Left renal cortex interstitium (tissue), 4 donors: ENCODE data around the gene SPAG17. TPM values are rescaled to one million over a fixed set of nuclear protein-coding genes. Genes with fewer than 3 reads are reported as not detected.

Experiments used
- DNase-seq, 4 donors: peaks; one replicate each; pipeline ENCODE4 v3.0.0-alpha.2; 2013; ENCODE audit warnings: low read depth in 4 of 4, low spot score in 2 of 4, missing footprints in 1 of 4
- polyA plus RNA-seq, 4 donors: library from polyadenylated mRNA; unstranded; fragments of 120-200 nt; gene quantifications; one replicate each; pipeline ENCODE4 v1.2.1, GENCODE V29; 2013; ENCODE audit not compliant: insufficient read length in 4 of 4

SPAG17 gene
- polyA plus RNA-seq, 4 donors: 4.1 to 16.6 (median 9.2) TPM

GRCh38 chr1:118007391-118007790, 177.6 kb downstream of the SPAG17 start:
- no peak for DNase-seq

GRCh38 chr1:118004312-118004711, 180.7 kb downstream of the SPAG17 start:
- DNase-seq: no peak

- no peak for DNase-seq
These were observed 199.1 kb downstream of the SPAG17 start for GRCh38 chr1:117985973-117986372.

GRCh38 chr1:117985239-117985638, 199.8 kb downstream of the SPAG17 start:
- no peak for DNase-seq

- no peak for DNase-seq
These were observed 203.4 kb downstream of the SPAG17 start for GRCh38 chr1:117981455-117982192.

GRCh38 chr1:117976381-117976780, 208.6 kb downstream of the SPAG17 start:
- no peak for DNase-seq

- DNase-seq: no peak
These were observed 213.3 kb downstream of the SPAG17 start for GRCh38 chr1:117971777-117972176.

GRCh38 chr1:117970252-117970651, 214.8 kb downstream of the SPAG17 start:
- peak; percentile 11 to 46 (median 14) for DNase-seq

- DNase-seq: no peak
These were observed 217.1 kb downstream of the SPAG17 start for GRCh38 chr1:117967881-117968280.

GRCh38 chr1:117967477-117967876, 217.6 kb downstream of the SPAG17 start:
- DNase-seq: no peak

- DNase-seq: no peak
These were observed 220.6 kb downstream of the SPAG17 start for GRCh38 chr1:117964290-117965038.

GRCh38 chr1:117959364-117959763, 225.7 kb downstream of the SPAG17 start:
- no peak for DNase-seq

- no peak for DNase-seq
These were observed 232.6 kb downstream of the SPAG17 start for GRCh38 chr1:117952386-117952785.

GRCh38 chr1:117942293-117942692, 242.7 kb downstream of the SPAG17 start:
- no peak for DNase-seq

GRCh38 chr1:117933769-117934168, 251.3 kb downstream of the SPAG17 start:
- DNase-seq: no peak

- DNase-seq: no peak
These were observed 252.5 kb downstream of the SPAG17 start for GRCh38 chr1:117932576-117932975.

- DNase-seq: no peak
These were observed 254.5 kb downstream of the SPAG17 start for GRCh38 chr1:117930484-117930883.

GRCh38 chr1:117930173-117930447, 254.9 kb downstream of the SPAG17 start:
- DNase-seq: no peak

- peak; percentile 86 to 97 (median 91) for DNase-seq
These were observed 255.5 kb downstream of the SPAG17 start, which contains the start of the genes GDAP2 and WDR3 for GRCh38 chr1:117929343-117930172. Gene GDAP2, minus strand, starts transcription at chr1:117929621. Its CDS starts 9,264 bp downstream, at chr1:117920357. Gene WDR3, plus strand, starts transcription at chr1:117929739. Its CDS starts 3,581 bp downstream, at chr1:117933320.

GRCh38 chr1:117928881-117929342, 256.1 kb downstream of the SPAG17 start:
- peak in 3 of 4 donors; percentile 34 to 57 (median 35) for DNase-seq

GRCh38 chr1:117925981-117926380, 259.0 kb downstream of the SPAG17 start:
- DNase-seq: no peak
